PFSK-1 (cell line): ENCODE results near the gene ZNF507.

Experiments
- FOXP2 ChIP-seq: optimal IDR thresholded peaks from 2 replicates; pipeline ENCODE3; 2011; ENCODE audit warnings: borderline replicate concordance, control low read depth, inconsistent platforms; ENCODE audit not compliant: insufficient read depth; ENCODE audit errors: extremely low read length, extremely low read depth
- POLR2AphosphoS5 ChIP-seq: IDR thresholded peaks from 2 replicates; pipeline ENCODE4 v1.6.1; 2012; ENCODE audit warnings: low read depth, mild to moderate bottlenecking, control low read depth, low read length, moderate library complexity
- SIN3A ChIP-seq: IDR thresholded peaks from 2 replicates; pipeline ENCODE4 v1.6.1; 2012; ENCODE audit warnings: mild to moderate bottlenecking, low read length, moderate library complexity, borderline replicate concordance; ENCODE audit not compliant: insufficient read depth
- TAF1 ChIP-seq: IDR thresholded peaks from 2 replicates; pipeline ENCODE4 v1.6.1; 2012; ENCODE audit warnings: low read length, control low read depth, borderline replicate concordance; ENCODE audit not compliant: insufficient read depth
- TF ChIP-seq, protein P1 (sequence below), 2 experiments: IDR thresholded peaks; 2 replicates each; pipeline versions ENCODE4 v1.6.1 to v1.8.0; 2011 to 2012; ENCODE audit warnings: low read depth in 2 of 2, low read length in 2 of 2, control low read depth in 1 of 2, inconsistent platforms in 1 of 2, mild to moderate bottlenecking in 1 of 2, moderate library complexity in 1 of 2; ENCODE audit not compliant: insufficient read depth in 1 of 2

The ZNF507 gene

DNA sequence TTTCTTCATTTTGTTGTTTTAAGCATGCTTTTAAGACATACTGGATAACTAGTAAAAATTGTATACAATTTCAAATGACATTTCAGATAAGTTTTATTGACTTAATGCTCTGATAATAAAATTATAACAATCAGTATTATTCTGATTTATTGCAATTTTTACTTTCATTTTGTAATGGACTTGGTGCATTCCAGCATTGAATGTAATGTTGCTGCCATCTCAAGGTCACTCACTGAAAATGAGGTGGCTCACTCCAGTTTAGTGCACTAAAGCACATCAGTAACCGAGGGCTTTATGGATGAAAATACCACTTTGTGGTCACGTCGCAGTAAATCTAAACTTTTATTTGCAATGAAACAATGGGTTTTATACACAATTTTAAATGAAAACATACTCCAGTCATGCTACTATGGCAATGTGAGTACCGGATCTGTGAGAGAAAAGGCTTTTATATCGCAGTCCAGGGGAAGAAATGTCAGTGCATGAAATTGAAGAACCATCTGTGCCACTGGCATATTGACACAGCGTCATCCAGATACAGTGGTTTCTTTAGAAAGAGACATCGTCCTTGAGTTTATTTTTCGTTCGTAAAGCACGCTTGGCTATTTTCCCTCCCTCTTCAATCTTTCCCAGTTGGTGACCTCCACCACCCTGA lies 20.7 kb upstream of the ZNF507 start:
- no peak for TF ChIP-seq POLR2AphosphoS5
- TF ChIP-seq, protein P1, sequence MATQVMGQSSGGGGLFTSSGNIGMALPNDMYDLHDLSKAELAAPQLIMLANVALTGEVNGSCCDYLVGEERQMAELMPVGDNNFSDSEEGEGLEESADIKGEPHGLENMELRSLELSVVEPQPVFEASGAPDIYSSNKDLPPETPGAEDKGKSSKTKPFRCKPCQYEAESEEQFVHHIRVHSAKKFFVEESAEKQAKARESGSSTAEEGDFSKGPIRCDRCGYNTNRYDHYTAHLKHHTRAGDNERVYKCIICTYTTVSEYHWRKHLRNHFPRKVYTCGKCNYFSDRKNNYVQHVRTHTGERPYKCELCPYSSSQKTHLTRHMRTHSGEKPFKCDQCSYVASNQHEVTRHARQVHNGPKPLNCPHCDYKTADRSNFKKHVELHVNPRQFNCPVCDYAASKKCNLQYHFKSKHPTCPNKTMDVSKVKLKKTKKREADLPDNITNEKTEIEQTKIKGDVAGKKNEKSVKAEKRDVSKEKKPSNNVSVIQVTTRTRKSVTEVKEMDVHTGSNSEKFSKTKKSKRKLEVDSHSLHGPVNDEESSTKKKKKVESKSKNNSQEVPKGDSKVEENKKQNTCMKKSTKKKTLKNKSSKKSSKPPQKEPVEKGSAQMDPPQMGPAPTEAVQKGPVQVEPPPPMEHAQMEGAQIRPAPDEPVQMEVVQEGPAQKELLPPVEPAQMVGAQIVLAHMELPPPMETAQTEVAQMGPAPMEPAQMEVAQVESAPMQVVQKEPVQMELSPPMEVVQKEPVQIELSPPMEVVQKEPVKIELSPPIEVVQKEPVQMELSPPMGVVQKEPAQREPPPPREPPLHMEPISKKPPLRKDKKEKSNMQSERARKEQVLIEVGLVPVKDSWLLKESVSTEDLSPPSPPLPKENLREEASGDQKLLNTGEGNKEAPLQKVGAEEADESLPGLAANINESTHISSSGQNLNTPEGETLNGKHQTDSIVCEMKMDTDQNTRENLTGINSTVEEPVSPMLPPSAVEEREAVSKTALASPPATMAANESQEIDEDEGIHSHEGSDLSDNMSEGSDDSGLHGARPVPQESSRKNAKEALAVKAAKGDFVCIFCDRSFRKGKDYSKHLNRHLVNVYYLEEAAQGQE (IDR thresholded peaks at IDR 0.05; ENCODE audit: insufficient read depth in 1 of 2, low read depth in 2 of 2, low read length in 2 of 2): no peak
- TF ChIP-seq SIN3A: no peak
- no peak for TF ChIP-seq FOXP2
- no peak for TF ChIP-seq TAF1

DNA sequence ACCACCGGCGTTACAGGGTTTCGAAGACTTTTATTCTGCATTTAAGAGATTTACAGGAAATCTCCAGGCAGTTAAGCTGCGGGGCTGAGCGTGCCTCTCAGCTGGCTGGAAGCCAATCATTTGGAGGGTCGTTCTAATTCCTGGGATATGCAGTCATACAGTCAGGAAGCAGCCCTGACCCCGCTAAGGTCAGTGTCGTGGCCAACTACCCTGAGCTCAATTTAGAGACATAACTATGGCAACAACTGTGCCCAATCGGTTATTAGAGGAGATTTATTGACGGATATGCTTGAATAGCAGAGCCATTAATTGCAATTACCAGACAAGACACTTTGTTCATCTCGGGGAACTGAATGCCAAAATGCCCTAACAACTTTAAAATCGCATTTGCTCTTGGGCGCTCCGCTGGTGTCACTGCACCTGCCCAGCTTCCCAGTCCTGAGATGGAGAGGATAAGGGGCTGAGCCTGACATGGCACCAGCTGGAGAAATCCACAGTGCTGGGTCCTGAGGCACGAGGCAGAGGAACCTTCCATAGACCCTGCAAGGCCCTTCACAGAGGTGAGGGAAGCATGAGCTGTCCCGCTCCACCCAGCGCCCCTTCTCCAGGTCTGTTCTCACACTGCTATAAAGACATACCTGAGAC lies 15.1 kb upstream of the ZNF507 start:
- TF ChIP-seq FOXP2: no peak
- TF ChIP-seq SIN3A: no peak
- TF ChIP-seq TAF1: no peak
- TF ChIP-seq, protein P1 (IDR thresholded peaks at IDR 0.05; ENCODE audit: insufficient read depth in 1 of 2, low read depth in 2 of 2, low read length in 2 of 2): no peak
- TF ChIP-seq POLR2AphosphoS5: no peak

DNA sequence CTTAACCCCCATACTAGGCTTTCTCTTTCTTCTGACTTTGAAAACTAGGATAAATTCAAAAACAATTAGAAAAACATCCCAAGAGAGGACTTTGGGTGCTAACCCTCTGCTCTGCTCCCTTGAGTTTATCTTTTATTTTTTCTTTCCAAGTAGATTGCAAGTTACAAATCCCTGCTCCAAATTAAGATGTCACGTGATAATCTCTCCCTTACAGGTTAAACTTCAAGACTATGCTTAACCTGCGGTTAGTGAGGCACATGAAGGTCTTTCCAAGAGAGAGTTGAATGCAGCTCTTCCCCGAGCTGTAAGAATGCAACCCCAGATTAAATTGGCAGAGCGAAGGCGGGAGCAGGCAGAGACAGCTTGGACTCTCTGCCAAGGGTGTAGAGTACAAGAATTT lies 12.2 kb upstream of the ZNF507 start:
- no peak for TF ChIP-seq FOXP2
- TF ChIP-seq POLR2AphosphoS5: no peak
- TF ChIP-seq SIN3A: no peak
- TF ChIP-seq, protein P1 (IDR thresholded peaks at IDR 0.05; ENCODE audit: insufficient read depth in 1 of 2, low read depth in 2 of 2, low read length in 2 of 2): no peak
- TF ChIP-seq TAF1: no peak

DNA sequence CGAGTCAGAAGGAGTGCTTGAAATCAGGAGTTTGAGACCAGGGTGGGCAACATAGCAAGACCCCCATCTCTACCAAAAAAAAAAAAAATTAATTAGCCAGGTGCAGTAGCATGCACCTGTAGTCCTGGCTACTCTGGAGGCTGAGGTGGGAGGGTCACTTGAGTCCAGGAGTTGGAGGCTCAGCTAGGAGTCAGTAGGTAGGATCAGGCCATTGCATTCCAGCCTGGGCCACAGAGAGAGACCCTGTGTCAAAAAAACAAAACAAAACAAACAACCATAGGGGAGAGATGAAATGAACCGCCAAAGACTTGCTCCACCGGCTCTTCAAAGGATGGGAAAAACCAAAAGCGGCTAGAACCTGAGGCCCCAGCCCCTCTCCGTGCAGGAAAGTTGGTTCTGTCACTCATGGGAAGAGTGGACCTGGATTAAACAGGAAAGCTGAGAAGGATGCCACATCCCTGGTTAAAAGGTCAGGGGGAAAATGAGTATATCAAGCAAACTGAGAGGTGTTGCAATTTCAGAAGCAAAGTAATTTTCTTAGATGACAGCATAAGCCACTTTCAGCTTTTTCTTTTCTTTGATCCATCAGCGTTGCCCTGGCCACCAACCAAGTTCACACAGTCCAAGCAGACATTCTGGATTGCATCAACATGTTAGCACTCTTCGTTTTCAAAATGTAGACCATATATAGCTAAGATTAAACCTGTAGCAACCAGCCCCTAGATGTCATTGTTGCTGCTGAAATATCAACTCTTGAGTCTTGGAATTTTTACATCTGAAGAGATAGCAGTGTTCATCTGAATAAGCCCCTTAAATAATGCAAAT lies 8.9 kb upstream of the ZNF507 start:
- TF ChIP-seq SIN3A (no peak), FOXP2 (no peak), TAF1 (no peak)

DNA sequence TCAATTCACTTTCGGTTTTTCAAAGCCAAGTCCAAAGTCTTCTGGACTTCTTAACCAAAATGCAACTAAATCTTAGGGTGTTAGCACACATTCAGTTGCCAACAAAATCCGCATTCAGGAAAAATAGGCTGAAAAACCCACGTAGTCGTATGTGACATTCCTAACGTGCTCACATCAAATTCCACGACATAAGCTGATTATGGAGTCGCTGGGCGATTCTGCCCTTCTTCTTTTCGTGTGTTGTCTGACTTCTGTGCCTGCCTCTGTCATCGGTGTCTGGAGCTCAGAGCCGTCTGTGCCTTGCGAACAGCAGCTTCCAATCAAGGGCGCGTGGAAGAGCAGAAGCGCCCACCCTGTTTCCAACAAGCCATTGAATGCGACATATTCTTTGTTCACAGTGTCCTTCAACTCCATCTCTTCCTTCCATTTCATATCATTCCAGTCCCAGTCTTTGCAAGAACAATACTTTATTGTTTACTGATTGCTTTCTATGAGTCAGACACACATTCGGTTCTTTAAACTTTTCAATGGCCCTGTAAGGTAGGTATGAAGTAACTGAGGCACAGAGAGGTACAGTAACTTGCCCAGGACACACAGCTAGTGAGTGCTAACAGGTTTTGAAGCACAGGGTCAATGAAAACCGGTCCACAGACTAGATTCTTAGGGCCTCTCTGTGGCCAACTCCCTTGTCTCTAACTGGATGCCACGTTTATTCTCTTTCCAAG lies 8.2 kb upstream of the ZNF507 start:
- TF ChIP-seq, protein P1 (IDR thresholded peaks at IDR 0.05; ENCODE audit: insufficient read depth in 1 of 2, low read depth in 2 of 2, low read length in 2 of 2): no peak
- TF ChIP-seq TAF1: no peak
- TF ChIP-seq POLR2AphosphoS5: no peak
